Keratinocyte (primary cell): ENCODE results near the gene NOX3.

ENCODE experiments used
- CTCF ChIP-seq, 3 experiments: IDR thresholded peaks in 1 of 3; conservative IDR thresholded peaks in 1 of 3; optimal IDR thresholded peaks in 1 of 3; 2 replicates in 2 of 3; 3 replicates in 1 of 3; pipeline versions ENCODE3 to v1.5.1; 2011; ENCODE audit warnings: low read length in 3 of 3, mild to moderate bottlenecking in 3 of 3, moderate library complexity in 2 of 3, control low read depth in 1 of 3, inconsistent platforms in 1 of 3; ENCODE audit not compliant: insufficient read depth in 2 of 3; ENCODE audit errors: extremely low read depth in 1 of 3
- EZH2 ChIP-seq: IDR thresholded peaks from one replicate; pipeline ENCODE4 v1.6.1; 2012; ENCODE audit warnings: inconsistent platforms, mild to moderate bottlenecking, low read length, moderate library complexity

GRCh38 chr6:155444952-155445903 is 10.4 kb downstream of the NOX3 start:
- TF ChIP-seq CTCF (optimal IDR thresholded peaks at IDR 0.05 in 1 of 3, IDR thresholded peaks at IDR 0.05 in 1 of 3, conservative IDR thresholded peaks at IDR 0.05 in 1 of 3; ENCODE audit: extremely low read depth in 1 of 3, insufficient read depth in 2 of 3, low read length in 3 of 3) (no peak), EZH2 (no peak)
